ACC112 (cell line): ENCODE measurements around the gene ANKRD28.

Source experiments
- H2AFZ ChIP-seq: fragments of 200-600 bp; sonication (generic); one replicate; pipeline ENCODE4 v1.6.0; 2017; ENCODE audit warnings: antibody characterized with exemption, low read length; ENCODE audit not compliant: unreplicated experiment
- H3K27ac ChIP-seq: fragments of 200-600 bp; sonication (generic); 2 replicates; pipeline ENCODE4 v1.5.1; 2014; ENCODE audit warnings: low read depth, mild to moderate bottlenecking, antibody characterized with exemption, low read length, moderate library complexity
- H3K27me3 ChIP-seq: fragments of 200-600 bp; sonication (generic); 2 replicates; pipeline ENCODE4 v1.6.1; 2014; ENCODE audit warnings: mild to moderate bottlenecking, antibody characterized with exemption, low read length, moderate library complexity, mixed read lengths; ENCODE audit not compliant: insufficient read depth
- H3K36me3 ChIP-seq: fragments of 200-600 bp; sonication (generic); 2 replicates; pipeline ENCODE4 v1.6.1; 2016; ENCODE audit warnings: mild to moderate bottlenecking, antibody characterized with exemption, low read length, moderate library complexity, mixed read lengths; ENCODE audit not compliant: insufficient read depth
- H3K4me1 ChIP-seq: fragments of 200-600 bp; sonication (generic); one replicate; pipeline ENCODE4 v1.6.1; 2016; ENCODE audit warnings: low read length, mixed read lengths; ENCODE audit not compliant: insufficient read depth, unreplicated experiment, control insufficient read depth
- H3K4me3 ChIP-seq: fragments of 200-600 bp; sonication (generic); 2 replicates; pipeline ENCODE4 v1.5.1; 2014; ENCODE audit warnings: mild to moderate bottlenecking, low read depth, low read length
- H3K79me2 ChIP-seq: fragments of 200-600 bp; sonication (generic); one replicate; pipeline ENCODE4 v1.6.0; 2016; ENCODE audit warnings: low read length; ENCODE audit not compliant: control insufficient read depth, unreplicated experiment, insufficient read depth

ANKRD28 gene

GRCh38 chr3:15638891-15639262 is 158.9 kb downstream of the ANKRD28 start:
- Histone ChIP-seq H3K79me2 (no peaks in the 10 kb centered on the region), H3K27ac (peak overlapping the region; percentile 100), H2AFZ (no peak overlapping the region), H3K4me3 (no peak overlapping the region; the same call in 1 of the 2 replicates), H3K36me3 (no peaks in the 10 kb centered on the region), H3K27me3 (no peaks in the 10 kb centered on the region), H3K4me1 (peaks cover 56% of the 10 kb centered on the region)

- peak overlapping the region; percentile 100 for H3K27ac ChIP-seq
Measured at GRCh38 chr3:15638193-15638890, 159.4 kb downstream of the ANKRD28 start.

GRCh38 chr3:15637131-15637951 is 160.4 kb downstream of the ANKRD28 start:
- Histone ChIP-seq H3K36me3 (no peaks in the 10 kb centered on the region), H3K79me2 (no peaks in the 10 kb centered on the region), H3K4me3 (no peak overlapping the region), H3K27me3 (no peaks in the 10 kb centered on the region), H2AFZ (no peak overlapping the region), H3K27ac (peak overlapping the region; percentile 100), H3K4me1 (peaks cover 63% of the 10 kb centered on the region)

More at GRCh38 chr3:15638193-15638890, 159.4 kb downstream of the ANKRD28 start:
- Histone ChIP-seq H3K36me3 (no peaks in the 10 kb centered on the region), H3K79me2 (no peaks in the 10 kb centered on the region), H3K4me1 (peaks cover 61% of the 10 kb centered on the region), H3K27me3 (no peaks in the 10 kb centered on the region), H2AFZ (no peak overlapping the region), H3K4me3 (no peak overlapping the region; the same call in 1 of the 2 replicates)

DNA sequence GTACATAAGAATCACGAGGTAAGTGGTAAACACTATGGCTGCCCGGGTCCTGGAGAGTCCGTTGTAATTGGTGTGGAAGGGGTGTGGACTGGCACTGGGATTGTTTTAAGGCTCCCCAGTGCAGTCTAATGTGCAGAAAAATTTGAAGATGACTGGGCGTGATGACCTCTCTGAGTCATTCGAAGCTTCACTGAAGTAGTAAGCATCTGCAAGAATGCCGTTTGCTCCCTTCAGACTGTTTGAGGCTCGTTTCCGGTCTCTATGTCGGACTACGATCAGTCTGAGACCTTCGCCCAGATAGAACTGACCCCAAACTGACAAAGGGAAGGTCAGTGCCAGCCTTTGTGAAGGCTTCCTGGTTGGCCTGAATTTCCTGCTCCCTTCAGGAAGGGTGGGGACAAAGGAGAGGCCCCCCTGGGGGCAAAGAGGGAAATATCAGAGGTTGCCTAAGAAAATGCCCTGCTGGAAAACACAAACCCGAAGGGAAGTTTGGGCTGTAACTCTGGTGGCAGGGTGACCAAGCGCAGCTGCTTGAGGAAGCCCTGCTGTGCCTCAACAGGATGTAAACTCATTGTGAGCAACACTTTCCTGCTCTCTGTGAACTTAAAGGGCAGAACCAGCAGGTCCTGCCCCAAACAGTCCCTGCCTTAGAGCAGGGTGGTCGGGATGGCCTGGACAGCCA is 161.6 kb downstream of the ANKRD28 start:
- no peaks in the 10 kb centered on the region for H3K36me3 ChIP-seq
- no peaks in the 10 kb centered on the region for H3K27me3 ChIP-seq
- peak overlapping the region; percentile 100 for H3K27ac ChIP-seq
- H3K4me1 ChIP-seq: peaks cover 75% of the 10 kb centered on the region
- H2AFZ ChIP-seq: peak overlapping the region; percentile 34
- no peaks in the 10 kb centered on the region for H3K79me2 ChIP-seq
- peak overlapping the region; percentile 57 for H3K4me3 ChIP-seq

- Histone ChIP-seq H2AFZ (peak overlapping the region; percentile 68), H3K4me3 (peak overlapping the region; percentile 57), H3K27ac (peak overlapping the region; percentile 100), H3K27me3 (no peaks in the 10 kb centered on the region), H3K79me2 (no peaks in the 10 kb centered on the region), H3K36me3 (no peaks in the 10 kb centered on the region), H3K4me1 (peaks cover 79% of the 10 kb centered on the region)
Measured at GRCh38 chr3:15635121-15635661, 162.6 kb downstream of the ANKRD28 start.

DNA sequence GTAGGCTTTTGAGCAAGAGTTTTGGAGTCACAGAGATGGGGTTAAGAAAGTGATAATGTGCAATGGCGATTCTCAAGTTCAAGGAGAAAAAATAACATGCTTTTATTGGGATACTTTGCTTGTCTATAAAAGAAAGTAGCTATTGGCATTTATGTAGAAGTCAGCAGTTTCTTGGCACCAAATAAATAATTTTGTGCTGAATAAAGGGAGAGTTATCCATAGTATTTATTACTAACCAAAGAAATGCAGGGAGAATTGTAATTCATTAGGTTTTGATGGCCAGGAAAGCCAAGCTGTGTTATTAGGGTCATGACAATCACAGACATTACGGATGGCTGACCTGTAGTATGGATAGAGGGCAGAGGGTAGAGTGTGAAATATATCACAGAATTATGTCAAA is 163.1 kb downstream of the ANKRD28 start:
- Histone ChIP-seq H3K36me3 (no peaks in the 10 kb centered on the region), H3K27ac (peak overlapping the region; percentile 100), H3K79me2 (no peaks in the 10 kb centered on the region), H3K4me3 (peak overlapping the region; percentile 57; the same call in 1 of the 2 replicates), H3K27me3 (no peaks in the 10 kb centered on the region), H3K4me1 (peaks cover 82% of the 10 kb centered on the region), H2AFZ (peak overlapping the region; percentile 68)

GRCh38 chr3:15633766-15634598 is 163.8 kb downstream of the ANKRD28 start:
- H3K4me3 ChIP-seq: peak overlapping the region; percentile 57; the same call in 1 of the 2 replicates
- H3K36me3 ChIP-seq: no peaks in the 10 kb centered on the region
- peak overlapping the region; percentile 68 for H2AFZ ChIP-seq
- peak overlapping the region; percentile 100 for H3K27ac ChIP-seq
- H3K79me2 ChIP-seq: no peaks in the 10 kb centered on the region
- H3K4me1 ChIP-seq: peaks cover 82% of the 10 kb centered on the region
- H3K27me3 ChIP-seq: no peaks in the 10 kb centered on the region

DNA sequence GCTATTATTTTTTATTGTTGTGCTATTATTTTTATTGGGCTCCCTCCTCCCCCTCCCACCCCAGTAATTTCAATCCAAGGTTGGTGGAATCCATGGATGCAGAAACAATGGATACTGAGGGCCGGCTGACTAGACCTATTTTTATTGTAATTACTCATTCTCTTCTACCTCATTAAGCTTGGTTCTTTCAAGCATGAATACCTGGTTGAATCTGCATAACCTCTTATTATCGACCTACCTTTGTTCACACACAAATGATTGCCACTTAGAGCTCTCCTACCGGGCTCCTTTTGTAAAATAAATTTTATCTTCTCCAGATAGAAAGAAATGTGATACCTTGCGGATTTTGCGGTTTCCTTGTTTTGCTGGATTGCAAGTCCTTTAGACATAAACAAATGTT is 164.6 kb downstream of the ANKRD28 start:
- H3K36me3 ChIP-seq: no peaks in the 10 kb centered on the region
- peaks cover 75% of the 10 kb centered on the region for H3K4me1 ChIP-seq
- H3K27ac ChIP-seq: peak overlapping the region; percentile 100
- H2AFZ ChIP-seq: no peak overlapping the region
- H3K79me2 ChIP-seq: no peaks in the 10 kb centered on the region
- H3K27me3 ChIP-seq: no peaks in the 10 kb centered on the region
- H3K4me3 ChIP-seq: no peak overlapping the region

DNA sequence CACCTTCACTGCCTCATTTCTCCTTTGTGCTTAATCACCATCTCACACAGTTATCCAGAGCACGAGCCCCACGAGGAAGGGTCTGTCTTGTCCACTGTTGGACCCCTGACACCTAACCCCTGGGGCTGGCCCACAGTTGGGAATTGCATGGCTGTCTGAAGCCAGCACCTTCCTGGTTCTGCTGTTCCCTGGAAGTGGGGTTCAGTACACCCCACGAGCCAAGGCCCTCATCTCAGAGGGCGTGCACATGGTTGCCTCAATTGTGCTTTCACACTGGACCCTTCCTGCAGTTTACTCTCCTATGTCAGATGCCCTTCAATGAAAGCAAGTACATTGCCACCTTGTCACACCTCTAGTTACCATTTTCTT is 165.6 kb downstream of the ANKRD28 start:
- H3K27ac ChIP-seq: peak overlapping the region; percentile 98
- H3K36me3 ChIP-seq: no peaks in the 10 kb centered on the region
- no peak overlapping the region for H2AFZ ChIP-seq
- H3K27me3 ChIP-seq: no peaks in the 10 kb centered on the region
- peaks cover 65% of the 10 kb centered on the region for H3K4me1 ChIP-seq
- no peak overlapping the region for H3K4me3 ChIP-seq
- no peaks in the 10 kb centered on the region for H3K79me2 ChIP-seq
